ENCODE results near the gene ZNF397.

The ZNF397 gene

GRCh38 chr18:35289293-35289692 is 48.5 kb downstream of the ZNF397 start:
- no peak for DNase-seq (ENCODE audit: extremely low spot score, insufficient read length, low read depth)
- no peak for FAIRE-seq

GRCh38 chr18:35289727-35290093 is 48.9 kb downstream of the ZNF397 start:
- no peak for DNase-seq (ENCODE audit: extremely low spot score, insufficient read length, low read depth)

GRCh38 chr18:35290094-35290735 is 49.4 kb downstream of the ZNF397 start, which contains the start of gene ZSCAN30:
TSS of gene ZSCAN30 (minus strand) at chr18:35290229. CDS start at chr18:35264352, 25,877 bp downstream.
- FAIRE-seq (peak; percentile 97), DNase-seq (ENCODE audit: extremely low spot score, insufficient read length, low read depth) (peak; percentile 87)

More at GRCh38 chr18:35289727-35290093, 48.9 kb downstream of the ZNF397 start:
- FAIRE-seq = no peak

- FAIRE-seq (no peak), DNase-seq (ENCODE audit: extremely low spot score, insufficient read length, low read depth) (no peak)
Measured at GRCh38 chr18:35291166-35291565, 50.3 kb downstream of the ZNF397 start.

- DNase-seq (ENCODE audit: extremely low spot score, insufficient read length, low read depth) = no peak
- FAIRE-seq = no peak
Measured at GRCh38 chr18:35296060-35296459, 55.2 kb downstream of the ZNF397 start.

- FAIRE-seq (no peak), DNase-seq (ENCODE audit: extremely low spot score, insufficient read length, low read depth) (no peak)
Measured at GRCh38 chr18:35303610-35304009, 62.8 kb downstream of the ZNF397 start.

- no peak for FAIRE-seq
Measured at GRCh38 chr18:35306588-35307250, 65.9 kb downstream of the ZNF397 start.

More at GRCh38 chr18:35306588-35307250, 65.9 kb downstream of the ZNF397 start:
- DNase-seq (ENCODE audit: extremely low spot score, insufficient read length, low read depth) = no peak

Measured in GM18507 (cell line).